Astrocyte (in vitro differentiated cells and primary cell): Measurements from ENCODE around the gene TAMALIN. TPM values are rescaled to one million over a fixed set of nuclear protein-coding genes. Genes with fewer than 3 reads are reported as not detected.
A peak's percentile ranks its signal among the peaks of the same experiment; 100 is the strongest.

ENCODE experiments used
- DNase-seq: peaks from one replicate; pipeline ENCODE4 v3.0.0-alpha.2; 2010; ENCODE audit warnings: low read depth
- FAIRE-seq: peaks from 2 replicates; lab custom pipeline; 2011; peaks lifted over from hg19 to GRCh38; lab: Jason Lieb, UNC
- H2AFZ ChIP-seq: 2 replicates; pipeline ENCODE4 v1.6.0; 2012; ENCODE audit warnings: low read depth, low read length, inconsistent platforms
- H3K27ac ChIP-seq: 2 replicates; pipeline ENCODE4 v1.5.1; 2011; ENCODE audit warnings: low read depth, low read length, inconsistent platforms
- H3K27me3 ChIP-seq: 2 replicates; pipeline ENCODE4 v1.6.0; 2011; ENCODE audit warnings: low read length, inconsistent platforms; ENCODE audit not compliant: insufficient read depth
- H3K36me3 ChIP-seq: 2 replicates; pipeline ENCODE4 v1.5.1; 2011; ENCODE audit warnings: low read length, inconsistent platforms; ENCODE audit not compliant: insufficient read depth
- H3K4me1 ChIP-seq: 2 replicates; pipeline ENCODE4 v1.5.1; 2011; ENCODE audit warnings: low read length, inconsistent platforms; ENCODE audit not compliant: insufficient read depth
- H3K4me2 ChIP-seq: 2 replicates; pipeline ENCODE4 v1.6.0; 2012; ENCODE audit warnings: low read length, inconsistent platforms
- H3K4me3 ChIP-seq: 2 replicates; pipeline ENCODE4 v1.5.1; 2011; ENCODE audit warnings: low read depth, mild to moderate bottlenecking, low read length, inconsistent platforms; ENCODE audit not compliant: insufficient read depth
- H3K79me2 ChIP-seq: 2 replicates; pipeline ENCODE4 v1.6.0; 2012; ENCODE audit warnings: mild to moderate bottlenecking, low read length, inconsistent platforms; ENCODE audit not compliant: insufficient read depth
- H3K9ac ChIP-seq: 2 replicates; pipeline ENCODE4 v1.6.0; 2012; ENCODE audit warnings: mild to moderate bottlenecking, low read length, inconsistent platforms
- H3K9me3 ChIP-seq: 2 replicates; pipeline ENCODE4 v1.5.1; 2012; ENCODE audit warnings: low read depth, mild to moderate bottlenecking, low read length, inconsistent platforms; ENCODE audit not compliant: insufficient read depth
- H4K20me1 ChIP-seq: 2 replicates; pipeline ENCODE4 v1.6.0; 2012; ENCODE audit warnings: low read length, inconsistent platforms; ENCODE audit not compliant: insufficient read depth
- H3K27ac Mint-ChIP-seq: one replicate; pipeline ENCODE4 v1.8.0; 2021; ENCODE audit warnings: mild to moderate bottlenecking, mixed read lengths; ENCODE audit not compliant: unreplicated experiment
- H3K27me3 Mint-ChIP-seq: one replicate; pipeline ENCODE4 v1.8.0; 2021; ENCODE audit warnings: low read depth, mixed read lengths; ENCODE audit not compliant: unreplicated experiment
- H3K36me3 Mint-ChIP-seq: one replicate; pipeline ENCODE4 v1.8.0; 2021; ENCODE audit warnings: low read depth, mixed read lengths; ENCODE audit not compliant: unreplicated experiment
- H3K4me1 Mint-ChIP-seq: one replicate; pipeline ENCODE4 v1.8.0; 2021; ENCODE audit warnings: low read depth, mixed read lengths; ENCODE audit not compliant: unreplicated experiment
- H3K4me3 Mint-ChIP-seq: one replicate; pipeline ENCODE4 v1.8.0; 2021; ENCODE audit warnings: mild to moderate bottlenecking, moderate library complexity, mixed read lengths; ENCODE audit not compliant: unreplicated experiment
- H3K9me3 Mint-ChIP-seq: one replicate; pipeline ENCODE4 v1.8.0; 2021; ENCODE audit warnings: mild to moderate bottlenecking, mixed read lengths; ENCODE audit not compliant: unreplicated experiment
- EZH2 ChIP-seq: IDR thresholded peaks from 2 replicates; pipeline ENCODE4 v1.6.1; 2012; ENCODE audit warnings: mild to moderate bottlenecking, low read length, inconsistent platforms; ENCODE audit not compliant: insufficient read depth
- total RNA-seq: library from RNA; stranded (reverse); gene quantifications from 2 replicates; pipeline ENCODE4 v1.2.1, GENCODE V29; 2021
- TF ChIP-seq, protein P1 (sequence below): IDR thresholded peaks from 2 replicates; pipeline ENCODE4 v1.5.1; 2011; ENCODE audit warnings: low read depth, mild to moderate bottlenecking, inconsistent platforms, low read length, moderate library complexity; ENCODE audit not compliant: insufficient read depth

Gene TAMALIN
- total RNA-seq, 1 donor from 2014 or later, result 9.6 TPM

DNA sequence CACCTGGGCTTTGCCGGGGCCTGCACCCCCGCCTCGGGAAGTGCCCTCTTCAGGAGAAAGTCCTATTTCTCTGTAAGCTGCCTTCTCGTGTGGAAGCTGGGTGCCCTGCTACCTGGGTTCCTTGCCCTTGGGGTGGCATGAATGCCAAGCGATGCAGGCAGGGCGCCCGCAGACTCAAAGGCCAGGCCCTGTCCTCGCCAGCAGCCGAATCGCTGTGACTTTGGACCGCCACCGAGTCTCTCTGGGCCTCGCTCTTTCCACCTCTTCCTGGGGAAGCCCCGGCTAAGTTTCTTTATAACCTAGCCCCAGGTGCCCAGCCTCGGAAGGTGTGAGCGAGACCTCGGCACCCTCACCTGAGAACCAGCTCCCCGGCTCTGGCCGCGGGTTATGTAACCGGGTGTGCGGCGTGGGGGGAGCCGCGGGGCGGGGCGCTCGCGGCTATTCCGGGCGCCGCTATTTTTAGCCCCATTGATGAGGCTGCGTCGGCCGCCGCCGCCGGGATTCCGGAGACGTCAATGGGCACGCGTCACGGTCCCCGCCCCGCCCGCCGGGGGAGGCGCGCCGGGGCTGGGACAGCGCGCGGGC lies 29.9 kb downstream of the TAMALIN start:
- peak overlapping the region; percentile 81 for H3K9ac ChIP-seq
- TF ChIP-seq, protein P1, sequence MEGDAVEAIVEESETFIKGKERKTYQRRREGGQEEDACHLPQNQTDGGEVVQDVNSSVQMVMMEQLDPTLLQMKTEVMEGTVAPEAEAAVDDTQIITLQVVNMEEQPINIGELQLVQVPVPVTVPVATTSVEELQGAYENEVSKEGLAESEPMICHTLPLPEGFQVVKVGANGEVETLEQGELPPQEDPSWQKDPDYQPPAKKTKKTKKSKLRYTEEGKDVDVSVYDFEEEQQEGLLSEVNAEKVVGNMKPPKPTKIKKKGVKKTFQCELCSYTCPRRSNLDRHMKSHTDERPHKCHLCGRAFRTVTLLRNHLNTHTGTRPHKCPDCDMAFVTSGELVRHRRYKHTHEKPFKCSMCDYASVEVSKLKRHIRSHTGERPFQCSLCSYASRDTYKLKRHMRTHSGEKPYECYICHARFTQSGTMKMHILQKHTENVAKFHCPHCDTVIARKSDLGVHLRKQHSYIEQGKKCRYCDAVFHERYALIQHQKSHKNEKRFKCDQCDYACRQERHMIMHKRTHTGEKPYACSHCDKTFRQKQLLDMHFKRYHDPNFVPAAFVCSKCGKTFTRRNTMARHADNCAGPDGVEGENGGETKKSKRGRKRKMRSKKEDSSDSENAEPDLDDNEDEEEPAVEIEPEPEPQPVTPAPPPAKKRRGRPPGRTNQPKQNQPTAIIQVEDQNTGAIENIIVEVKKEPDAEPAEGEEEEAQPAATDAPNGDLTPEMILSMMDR, result no peak
- TF ChIP-seq EZH2, result no peak

DNA sequence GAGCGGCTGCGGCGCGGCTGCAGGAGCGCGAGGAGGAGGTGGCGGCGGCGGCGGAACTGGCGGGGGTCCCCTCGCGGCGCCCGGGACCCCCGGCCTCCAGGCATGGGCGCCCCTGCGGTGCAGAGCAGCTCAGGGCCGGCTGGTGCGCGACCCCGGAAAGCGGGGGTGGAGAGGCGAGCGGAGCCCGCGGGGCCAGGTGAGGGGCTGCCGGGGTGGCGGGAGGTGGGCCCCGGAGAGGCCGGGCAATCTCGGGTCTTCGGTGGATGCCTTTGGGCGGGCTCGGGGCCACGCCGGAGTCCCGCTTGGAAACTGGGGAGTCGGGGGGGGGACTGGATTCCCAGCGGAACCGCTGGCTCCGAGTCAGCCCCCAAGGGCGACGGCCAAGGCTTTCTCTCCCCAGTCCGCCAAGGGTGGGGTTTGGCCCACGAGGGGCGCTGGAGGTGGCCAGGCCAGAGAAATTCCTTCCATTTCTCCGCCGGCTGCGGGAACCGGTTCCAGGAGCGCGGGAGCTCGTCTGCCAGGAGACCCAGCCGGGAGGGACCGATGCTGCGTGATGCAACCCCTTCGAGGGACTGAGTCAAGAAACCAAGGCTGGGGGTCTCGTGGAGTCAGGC lies 30.6 kb downstream of the TAMALIN start:
- TF ChIP-seq EZH2, result no peak
- TF ChIP-seq, protein P1, result no peak
- Histone ChIP-seq H3K9ac (peak overlapping the region; percentile 86), H3K4me1 (peaks cover 15% of the 10 kb centered on the region), H2AFZ (peak overlapping the region; percentile 69), H3K36me3 (no peaks in the 10 kb centered on the region), H3K27ac (peak overlapping the region; percentile 48), H4K20me1 (peaks cover 27% of the 10 kb centered on the region), H3K9me3 (no peaks in the 10 kb centered on the region), H3K27me3 (no peaks in the 10 kb centered on the region), H3K4me2 (peak overlapping the region; percentile 84), H3K79me2 (no peaks in the 10 kb centered on the region), H3K4me3 (peak overlapping the region; percentile 69)
- Mint-ChIP-seq H3K27ac (peak overlapping the region; percentile 55), H3K9me3 (no peaks in the 10 kb centered on the region), H3K27me3 (peaks cover 30% of the 10 kb centered on the region), H3K4me3 (peak overlapping the region; percentile 85), H3K4me1 (peaks cover 4% of the 10 kb centered on the region), H3K36me3 (peaks cover 1% of the 10 kb centered on the region)
- FAIRE-seq, result no peak
- DNase-seq, result peak; percentile 51

More for the DNA sequence above, 29.9 kb downstream of the TAMALIN start:
- H3K27me3 Mint-ChIP-seq, result peaks cover 30% of the 10 kb centered on the region
- no peak overlapping the region for H3K4me3 Mint-ChIP-seq
- H3K4me3 ChIP-seq, result peak overlapping the region; percentile 34
- H3K9me3 Mint-ChIP-seq, result no peaks in the 10 kb centered on the region
- H3K27ac Mint-ChIP-seq, result no peak overlapping the region
- no peaks in the 10 kb centered on the region for H3K79me2 ChIP-seq
- H3K9me3 ChIP-seq, result no peaks in the 10 kb centered on the region
- H3K4me1 ChIP-seq, result peaks cover 18% of the 10 kb centered on the region
- FAIRE-seq, result no peak
- H3K36me3 ChIP-seq, result no peaks in the 10 kb centered on the region
- peak overlapping the region; percentile 84 for H3K4me2 ChIP-seq
- no peaks in the 10 kb centered on the region for H3K36me3 Mint-ChIP-seq
- H3K27me3 ChIP-seq, result no peaks in the 10 kb centered on the region
- peaks cover 27% of the 10 kb centered on the region for H4K20me1 ChIP-seq
- H3K4me1 Mint-ChIP-seq, result peaks cover 6% of the 10 kb centered on the region
- peak; percentile 60 for DNase-seq
- peak overlapping the region; percentile 35 for H3K27ac ChIP-seq
- peak overlapping the region; percentile 55 for H2AFZ ChIP-seq

DNA sequence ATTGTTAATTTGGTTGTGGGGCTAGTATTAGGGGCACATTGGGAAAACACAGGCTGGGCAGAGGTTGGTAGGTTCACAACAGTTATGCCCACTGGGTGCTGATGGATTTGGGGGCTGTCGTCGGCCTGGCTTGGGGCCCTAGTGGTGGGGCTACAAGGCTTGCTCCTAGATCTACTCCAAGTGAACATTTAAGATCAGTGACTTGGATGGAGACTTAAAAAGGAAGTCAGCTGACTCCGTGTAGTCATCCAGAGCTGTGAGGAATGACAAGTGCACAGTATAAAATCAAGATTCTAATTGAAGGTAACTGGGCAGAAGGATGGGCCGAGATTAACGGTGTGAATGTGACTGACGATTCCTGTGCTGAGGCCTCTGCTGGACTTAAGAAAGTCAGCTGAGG lies 31.7 kb downstream of the TAMALIN start:
- H3K4me3 Mint-ChIP-seq, result peak overlapping the region; percentile 52

More for the DNA sequence above, 31.7 kb downstream of the TAMALIN start:
- Histone ChIP-seq H3K4me3 (no peak overlapping the region), H3K27ac (no peak overlapping the region), H4K20me1 (peaks cover 27% of the 10 kb centered on the region), H2AFZ (no peak overlapping the region), H3K27me3 (no peaks in the 10 kb centered on the region), H3K9ac (peak overlapping the region; percentile 4), H3K4me2 (peak overlapping the region; percentile 84), H3K9me3 (no peaks in the 10 kb centered on the region), H3K36me3 (no peaks in the 10 kb centered on the region), H3K79me2 (no peaks in the 10 kb centered on the region), H3K4me1 (peaks cover 11% of the 10 kb centered on the region)
- no peaks in the 10 kb centered on the region for H3K9me3 Mint-ChIP-seq
- no peak overlapping the region for H3K27ac Mint-ChIP-seq
- TF ChIP-seq EZH2, result no peak
- TF ChIP-seq, protein P1, result no peak
- H3K4me1 Mint-ChIP-seq, result peaks cover under 1% of the 10 kb centered on the region
- peaks cover 1% of the 10 kb centered on the region for H3K36me3 Mint-ChIP-seq
- H3K27me3 Mint-ChIP-seq, result peaks cover 30% of the 10 kb centered on the region
- FAIRE-seq (no peak), DNase-seq (no peak)
